PFSK-1 (cell line): ENCODE data around the gene CNTN3.

Experiments used
- FOXP2 ChIP-seq: optimal IDR thresholded peaks from 2 replicates; pipeline ENCODE3; 2011; ENCODE audit warnings: borderline replicate concordance, control low read depth, inconsistent platforms; ENCODE audit not compliant: insufficient read depth; ENCODE audit errors: extremely low read length, extremely low read depth
- POLR2AphosphoS5 ChIP-seq: IDR thresholded peaks from 2 replicates; pipeline ENCODE4 v1.6.1; 2012; ENCODE audit warnings: low read depth, mild to moderate bottlenecking, control low read depth, low read length, moderate library complexity
- SIN3A ChIP-seq: IDR thresholded peaks from 2 replicates; pipeline ENCODE4 v1.6.1; 2012; ENCODE audit warnings: mild to moderate bottlenecking, low read length, moderate library complexity, borderline replicate concordance; ENCODE audit not compliant: insufficient read depth
- TAF1 ChIP-seq: IDR thresholded peaks from 2 replicates; pipeline ENCODE4 v1.6.1; 2012; ENCODE audit warnings: low read length, control low read depth, borderline replicate concordance; ENCODE audit not compliant: insufficient read depth
- TF ChIP-seq, protein P1 (sequence below), 2 experiments: IDR thresholded peaks; 2 replicates each; pipeline versions ENCODE4 v1.6.1 to v1.8.0; 2011 to 2012; ENCODE audit warnings: low read depth in 2 of 2, low read length in 2 of 2, control low read depth in 1 of 2, inconsistent platforms in 1 of 2, mild to moderate bottlenecking in 1 of 2, moderate library complexity in 1 of 2; ENCODE audit not compliant: insufficient read depth in 1 of 2

GRCh38 chr3:74623261-74623836 is 8.9 kb upstream of the CNTN3 start:
- TF ChIP-seq, protein P1, sequence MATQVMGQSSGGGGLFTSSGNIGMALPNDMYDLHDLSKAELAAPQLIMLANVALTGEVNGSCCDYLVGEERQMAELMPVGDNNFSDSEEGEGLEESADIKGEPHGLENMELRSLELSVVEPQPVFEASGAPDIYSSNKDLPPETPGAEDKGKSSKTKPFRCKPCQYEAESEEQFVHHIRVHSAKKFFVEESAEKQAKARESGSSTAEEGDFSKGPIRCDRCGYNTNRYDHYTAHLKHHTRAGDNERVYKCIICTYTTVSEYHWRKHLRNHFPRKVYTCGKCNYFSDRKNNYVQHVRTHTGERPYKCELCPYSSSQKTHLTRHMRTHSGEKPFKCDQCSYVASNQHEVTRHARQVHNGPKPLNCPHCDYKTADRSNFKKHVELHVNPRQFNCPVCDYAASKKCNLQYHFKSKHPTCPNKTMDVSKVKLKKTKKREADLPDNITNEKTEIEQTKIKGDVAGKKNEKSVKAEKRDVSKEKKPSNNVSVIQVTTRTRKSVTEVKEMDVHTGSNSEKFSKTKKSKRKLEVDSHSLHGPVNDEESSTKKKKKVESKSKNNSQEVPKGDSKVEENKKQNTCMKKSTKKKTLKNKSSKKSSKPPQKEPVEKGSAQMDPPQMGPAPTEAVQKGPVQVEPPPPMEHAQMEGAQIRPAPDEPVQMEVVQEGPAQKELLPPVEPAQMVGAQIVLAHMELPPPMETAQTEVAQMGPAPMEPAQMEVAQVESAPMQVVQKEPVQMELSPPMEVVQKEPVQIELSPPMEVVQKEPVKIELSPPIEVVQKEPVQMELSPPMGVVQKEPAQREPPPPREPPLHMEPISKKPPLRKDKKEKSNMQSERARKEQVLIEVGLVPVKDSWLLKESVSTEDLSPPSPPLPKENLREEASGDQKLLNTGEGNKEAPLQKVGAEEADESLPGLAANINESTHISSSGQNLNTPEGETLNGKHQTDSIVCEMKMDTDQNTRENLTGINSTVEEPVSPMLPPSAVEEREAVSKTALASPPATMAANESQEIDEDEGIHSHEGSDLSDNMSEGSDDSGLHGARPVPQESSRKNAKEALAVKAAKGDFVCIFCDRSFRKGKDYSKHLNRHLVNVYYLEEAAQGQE (IDR thresholded peaks at IDR 0.05; ENCODE audit: insufficient read depth in 1 of 2, low read depth in 2 of 2, low read length in 2 of 2) = no peak
- TF ChIP-seq POLR2AphosphoS5 = no peak
- TF ChIP-seq TAF1 = no peak
- TF ChIP-seq FOXP2 = no peak
- no peak for TF ChIP-seq SIN3A
